Progenitor cell of endocrine pancreas (in vitro differentiated cells): ENCODE data around the gene DNAJC5. TPM values are rescaled to one million over a fixed set of nuclear protein-coding genes. Genes with fewer than 3 reads are reported as not detected.

Source experiments
- DNase-seq: peaks from one replicate; pipeline ENCODE4 v3.0.0; 2021; ENCODE audit warnings: low spot score; ENCODE audit not compliant: unreplicated experiment
- H3K27ac Mint-ChIP-seq: 2 replicates; pipeline ENCODE4 v1.8.0; 2021; ENCODE audit warnings: mild to moderate bottlenecking, moderate library complexity, mixed read lengths
- H3K27me3 Mint-ChIP-seq: 2 replicates; pipeline ENCODE4 v1.8.0; 2021; ENCODE audit warnings: mixed read lengths
- H3K36me3 Mint-ChIP-seq: 2 replicates; pipeline ENCODE4 v1.8.0; 2022; ENCODE audit warnings: mixed read lengths; ENCODE audit not compliant: insufficient read depth
- H3K4me1 Mint-ChIP-seq: 2 replicates; pipeline ENCODE4 v1.8.0; 2021; ENCODE audit warnings: low read depth, mixed read lengths
- H3K4me3 Mint-ChIP-seq: 2 replicates; pipeline ENCODE4 v1.8.0; 2021; ENCODE audit warnings: low read depth, mild to moderate bottlenecking, moderate library complexity, mixed read lengths
- H3K9me3 Mint-ChIP-seq: 2 replicates; pipeline ENCODE4 v1.8.0; 2021; ENCODE audit warnings: low read depth, mixed read lengths
- CTCF ChIP-seq: fragments of 200-600 bp; sonication (generic); IDR thresholded peaks from one replicate; pipeline ENCODE4 v1.5.0; 2021; ENCODE audit warnings: antibody characterized with exemption, mild to moderate bottlenecking; ENCODE audit not compliant: unreplicated experiment
- total RNA-seq: library from RNA; stranded (reverse); gene quantifications from 2 replicates; pipeline ENCODE4 v1.2.1, GENCODE V29; 2021

Gene DNAJC5
- total RNA-seq, 1 donor from 2014 or later: 41.8 TPM

GRCh38 chr20:63940071-63940471 lies 45.1 kb downstream of the DNAJC5 start:
- DNase-seq: no peak
- no peak for TF ChIP-seq CTCF
- Mint-ChIP-seq H3K27ac (no peak overlapping the region), H3K4me3 (no peak overlapping the region), H3K9me3 (no peaks in the 10 kb centered on the region), H3K4me1 (no peaks in the 10 kb centered on the region), H3K27me3 (no peaks in the 10 kb centered on the region), H3K36me3 (peaks cover 16% of the 10 kb centered on the region)

GRCh38 chr20:63940472-63941266 lies 45.7 kb downstream of the DNAJC5 start:
- no peak for DNase-seq
- Mint-ChIP-seq H3K36me3 (peaks cover 13% of the 10 kb centered on the region), H3K27ac (no peak overlapping the region), H3K4me1 (no peaks in the 10 kb centered on the region), H3K9me3 (no peaks in the 10 kb centered on the region), H3K4me3 (no peak overlapping the region), H3K27me3 (no peaks in the 10 kb centered on the region)
- TF ChIP-seq CTCF: no peak

GRCh38 chr20:63941282-63942081 lies 46.6 kb downstream of the DNAJC5 start:
- no peaks in the 10 kb centered on the region for H3K4me1 Mint-ChIP-seq
- no peaks in the 10 kb centered on the region for H3K27me3 Mint-ChIP-seq
- no peak overlapping the region for H3K4me3 Mint-ChIP-seq
- no peak for TF ChIP-seq CTCF
- no peak for DNase-seq
- no peak overlapping the region for H3K27ac Mint-ChIP-seq
- H3K36me3 Mint-ChIP-seq: peaks cover 10% of the 10 kb centered on the region
- H3K9me3 Mint-ChIP-seq: no peaks in the 10 kb centered on the region

GRCh38 chr20:63942250-63942951 lies 47.5 kb downstream of the DNAJC5 start:
- Mint-ChIP-seq H3K27ac (no peak overlapping the region), H3K4me1 (no peaks in the 10 kb centered on the region), H3K4me3 (no peak overlapping the region), H3K36me3 (peaks cover 10% of the 10 kb centered on the region), H3K27me3 (no peaks in the 10 kb centered on the region), H3K9me3 (no peaks in the 10 kb centered on the region)
- TF ChIP-seq CTCF: no peak
- DNase-seq: no peak
